Keratinocyte (primary cell): Measurements from ENCODE around the gene SLC39A9. TPM values are rescaled to one million over a fixed set of nuclear protein-coding genes. Genes with fewer than 3 reads are reported as not detected.

ENCODE experiments used
- DNase-seq: peaks from one replicate; pipeline ENCODE4 v3.0.0-alpha.2; 2011; ENCODE audit warnings: low read depth, missing footprints, low spot score
- FAIRE-seq: peaks from 2 replicates; lab custom pipeline; 2011; peaks lifted over from hg19 to GRCh38; lab: Jason Lieb, UNC
- H2AFZ ChIP-seq: 2 replicates; pipeline ENCODE4 v1.6.0; 2012; ENCODE audit warnings: low read length, control low read depth, inconsistent platforms; ENCODE audit not compliant: control insufficient read depth
- H3K27ac ChIP-seq: 2 replicates; pipeline ENCODE4 v1.5.1; 2011; ENCODE audit warnings: low read length; ENCODE audit not compliant: control insufficient read depth, insufficient read depth
- H3K27me3 ChIP-seq: 3 replicates; pipeline ENCODE4 v1.6.0; 2011; ENCODE audit warnings: low read length; ENCODE audit not compliant: control insufficient read depth, insufficient read depth; ENCODE audit errors: extremely low read depth
- H3K36me3 ChIP-seq, 2 experiments: 2 replicates in 1 of 2; 3 replicates in 1 of 2; pipeline ENCODE4 v1.5.1; 2011; ENCODE audit warnings: low read length in 2 of 2, mild to moderate bottlenecking in 1 of 2; ENCODE audit not compliant: control insufficient read depth in 2 of 2, insufficient read depth in 2 of 2; ENCODE audit errors: extremely low read depth in 1 of 2
- H3K4me1 ChIP-seq: 3 replicates; pipeline ENCODE4 v1.5.1; 2011; ENCODE audit warnings: low read length; ENCODE audit not compliant: control insufficient read depth, insufficient read depth; ENCODE audit errors: extremely low read depth
- H3K4me2 ChIP-seq: 3 replicates; pipeline ENCODE4 v1.6.0; 2011; ENCODE audit warnings: low read depth, low read length; ENCODE audit not compliant: control insufficient read depth, insufficient read depth; ENCODE audit errors: extremely low read depth
- H3K4me3 ChIP-seq, 3 experiments: fragments of 200-600 bp in 1 of 3; sonication (generic) in 1 of 3; 2 replicates in 2 of 3; 3 replicates in 1 of 3; pipeline ENCODE4 v1.5.1; 2011 to 2016; ENCODE audit warnings: low read length in 3 of 3, mild to moderate bottlenecking in 3 of 3, control low read depth in 2 of 3, inconsistent platforms in 1 of 3, low read depth in 1 of 3, mixed read lengths in 1 of 3, mixed run types in 1 of 3, moderate library complexity in 1 of 3; ENCODE audit not compliant: control insufficient read depth in 2 of 3, insufficient read depth in 2 of 3; ENCODE audit errors: extremely low read depth in 1 of 3
- H3K79me2 ChIP-seq: 2 replicates; pipeline ENCODE4 v1.6.0; 2012; ENCODE audit warnings: low read length; ENCODE audit not compliant: control insufficient read depth, insufficient read depth
- H3K9ac ChIP-seq: 3 replicates; pipeline ENCODE4 v1.6.0; 2011; ENCODE audit warnings: low read length; ENCODE audit not compliant: control insufficient read depth, insufficient read depth; ENCODE audit errors: extremely low read depth
- H3K9me1 ChIP-seq: 3 replicates; pipeline ENCODE4 v1.6.0; 2011; ENCODE audit warnings: low read length; ENCODE audit not compliant: control insufficient read depth, insufficient read depth; ENCODE audit errors: extremely low read depth
- H3K9me3 ChIP-seq: 2 replicates; pipeline ENCODE4 v1.5.1; 2012; ENCODE audit warnings: low read depth, low read length; ENCODE audit not compliant: control insufficient read depth
- H4K20me1 ChIP-seq: 3 replicates; pipeline ENCODE4 v1.6.0; 2011; ENCODE audit warnings: low read length; ENCODE audit not compliant: control insufficient read depth, insufficient read depth; ENCODE audit errors: extremely low read depth
- EZH2 ChIP-seq: IDR thresholded peaks from one replicate; pipeline ENCODE4 v1.6.1; 2012; ENCODE audit warnings: inconsistent platforms, mild to moderate bottlenecking, low read length, moderate library complexity
- dilution Hi-C: fragments of 300-500 bp; cut with MboI; formaldehyde crosslinking; loops from one replicate; pipeline ENCODE4 v1.7.0; 2020; ENCODE audit warnings: low sequenced_read_pairs; ENCODE audit not compliant: extremely low pct_ligation_motif_present
- polyA plus RNA-seq, 5 experiments: library from polyadenylated mRNA; depleted of rRNA in 3 of 5; stranded (reverse) in 3 of 5; stranded (forward) in 1 of 5; unstranded in 1 of 5; fragments of >200 nt; gene quantifications; 1 replicate in 1 of 5; 2 replicates in 3 of 5; 3 replicates in 1 of 5; pipeline versions ENCODE4 v1.2.1 to v1.2.3, GENCODE V29; 2011 to 2012; ENCODE audit warnings: missing spikeins in 2 of 5, low read depth in 1 of 5, low replicate concordance in 1 of 5
- TF ChIP-seq, protein P1 (sequence below), 3 experiments: IDR thresholded peaks in 1 of 3; conservative IDR thresholded peaks in 1 of 3; optimal IDR thresholded peaks in 1 of 3; 2 replicates in 2 of 3; 3 replicates in 1 of 3; pipeline versions ENCODE3 to v1.5.1; 2011; ENCODE audit warnings: low read length in 3 of 3, mild to moderate bottlenecking in 3 of 3, moderate library complexity in 2 of 3, control low read depth in 1 of 3, inconsistent platforms in 1 of 3; ENCODE audit not compliant: insufficient read depth in 2 of 3; ENCODE audit errors: extremely low read depth in 1 of 3

SLC39A9 gene
- polyA plus RNA-seq, 1 donor (not counting 4 experiments of a cell fraction or from before 2014, with no cell fraction given) = 58.8 TPM

DNA sequence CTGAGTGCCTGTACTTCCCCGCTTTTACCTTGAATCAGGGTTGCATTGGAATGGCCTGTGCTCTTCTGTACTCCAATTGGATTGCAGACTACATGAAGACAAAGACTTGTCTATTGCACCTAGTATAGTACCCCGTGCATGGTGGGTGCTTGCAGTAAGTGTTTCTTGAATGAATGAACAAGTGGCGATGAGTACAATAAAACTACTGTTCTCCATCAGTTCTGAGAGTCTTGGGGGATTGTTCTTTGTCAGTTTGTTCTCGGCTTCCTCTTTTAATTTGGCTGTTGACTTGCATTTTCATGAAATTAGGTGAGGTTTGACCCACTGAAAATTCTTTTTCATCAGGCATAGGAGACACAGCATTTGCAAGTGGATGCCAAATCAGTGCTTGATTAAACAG is 34.5 kb upstream of the SLC39A9 start:
- Histone ChIP-seq H2AFZ (no peak overlapping the region), H3K4me2 (no peak overlapping the region), H3K9me1 (no peaks in the 10 kb centered on the region), H3K27me3 (no peaks in the 10 kb centered on the region), H3K9ac (no peak overlapping the region), H3K4me3 (no peak overlapping the region), H3K79me2 (no peaks in the 10 kb centered on the region), H3K4me1 (no peaks in the 10 kb centered on the region), H3K36me3 (no peaks in the 10 kb centered on the region), H4K20me1 (no peaks in the 10 kb centered on the region), H3K27ac (no peak overlapping the region), H3K9me3 (no peaks in the 10 kb centered on the region)
- FAIRE-seq = no peak
- no peak for TF ChIP-seq EZH2
- TF ChIP-seq, protein P1, sequence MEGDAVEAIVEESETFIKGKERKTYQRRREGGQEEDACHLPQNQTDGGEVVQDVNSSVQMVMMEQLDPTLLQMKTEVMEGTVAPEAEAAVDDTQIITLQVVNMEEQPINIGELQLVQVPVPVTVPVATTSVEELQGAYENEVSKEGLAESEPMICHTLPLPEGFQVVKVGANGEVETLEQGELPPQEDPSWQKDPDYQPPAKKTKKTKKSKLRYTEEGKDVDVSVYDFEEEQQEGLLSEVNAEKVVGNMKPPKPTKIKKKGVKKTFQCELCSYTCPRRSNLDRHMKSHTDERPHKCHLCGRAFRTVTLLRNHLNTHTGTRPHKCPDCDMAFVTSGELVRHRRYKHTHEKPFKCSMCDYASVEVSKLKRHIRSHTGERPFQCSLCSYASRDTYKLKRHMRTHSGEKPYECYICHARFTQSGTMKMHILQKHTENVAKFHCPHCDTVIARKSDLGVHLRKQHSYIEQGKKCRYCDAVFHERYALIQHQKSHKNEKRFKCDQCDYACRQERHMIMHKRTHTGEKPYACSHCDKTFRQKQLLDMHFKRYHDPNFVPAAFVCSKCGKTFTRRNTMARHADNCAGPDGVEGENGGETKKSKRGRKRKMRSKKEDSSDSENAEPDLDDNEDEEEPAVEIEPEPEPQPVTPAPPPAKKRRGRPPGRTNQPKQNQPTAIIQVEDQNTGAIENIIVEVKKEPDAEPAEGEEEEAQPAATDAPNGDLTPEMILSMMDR (optimal IDR thresholded peaks at IDR 0.05 in 1 of 3, IDR thresholded peaks at IDR 0.05 in 1 of 3, conservative IDR thresholded peaks at IDR 0.05 in 1 of 3; ENCODE audit: extremely low read depth in 1 of 3, insufficient read depth in 2 of 3, low read length in 3 of 3) = no peak
- no peak for DNase-seq
- dilution Hi-C loops = no loop called here

DNA sequence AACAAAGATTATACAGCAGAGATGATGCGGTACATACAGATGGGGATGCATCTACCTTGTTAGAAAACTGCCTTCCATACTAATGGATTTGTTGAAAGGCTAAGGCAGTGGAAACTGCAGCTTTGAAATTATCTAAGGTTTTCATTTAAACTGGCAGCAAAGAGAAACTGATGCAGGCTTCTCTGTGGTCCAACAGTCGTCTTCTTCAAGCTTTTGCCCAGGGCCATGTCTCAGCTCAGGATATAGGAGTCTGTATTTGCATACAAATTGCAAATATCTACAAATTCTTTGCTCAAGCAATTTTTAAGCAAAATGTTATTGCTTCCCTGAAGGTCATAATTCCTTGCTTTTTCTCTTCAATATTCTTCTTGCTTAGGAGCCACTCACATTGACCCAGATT is 34.1 kb upstream of the SLC39A9 start:
- Histone ChIP-seq H3K36me3 (no peaks in the 10 kb centered on the region), H3K27ac (no peak overlapping the region), H3K4me3 (no peak overlapping the region), H3K4me1 (no peaks in the 10 kb centered on the region), H4K20me1 (no peaks in the 10 kb centered on the region), H3K9me1 (no peaks in the 10 kb centered on the region), H3K79me2 (no peaks in the 10 kb centered on the region), H3K27me3 (no peaks in the 10 kb centered on the region), H2AFZ (no peak overlapping the region), H3K9me3 (no peaks in the 10 kb centered on the region), H3K4me2 (no peak overlapping the region), H3K9ac (no peak overlapping the region)
- DNase-seq (no peak), FAIRE-seq (no peak)
- TF ChIP-seq, protein P1 (optimal IDR thresholded peaks at IDR 0.05 in 1 of 3, IDR thresholded peaks at IDR 0.05 in 1 of 3, conservative IDR thresholded peaks at IDR 0.05 in 1 of 3; ENCODE audit: extremely low read depth in 1 of 3, insufficient read depth in 2 of 3, low read length in 3 of 3) = no peak
- TF ChIP-seq EZH2 = no peak
- dilution Hi-C loops = no loop called here
